WTC11 (cell line): ENCODE measurements around the gene CST6. TPM values are rescaled to one million over a fixed set of nuclear protein-coding genes. Genes with fewer than 3 reads are reported as not detected.

ENCODE experiments used
- ATAC-seq: fragments of 200-7000 bp; cut with Tn5 transposase; 2 replicates; pipeline ENCODE4 v1.10.0; 2021; ENCODE audit warnings: mild to moderate bottlenecking, moderate library complexity
- CTCF ChIA-PET: fragments of 300-600 bp; sonication (Branson Sonifier 250); formaldehyde crosslinking; loops from one replicate; lab custom pipeline; 2021; ENCODE audit warnings: antibody characterized with exemption; lab: Charles Lee
- POLR2A ChIA-PET: fragments of 350-600 bp; sonication (Branson Sonifier 250); formaldehyde crosslinking; loops from one replicate; lab custom pipeline; 2021; ENCODE audit warnings: antibody characterized with exemption; lab: Charles Lee
- DNase-seq: peaks from one replicate; pipeline ENCODE4 v3.0.0; 2021; ENCODE audit warnings: low spot score
- H3K27ac Mint-ChIP-seq: 2 replicates; pipeline ENCODE4 v1.8.0; 2021; ENCODE audit warnings: mixed read lengths
- H3K27me3 Mint-ChIP-seq: 2 replicates; pipeline ENCODE4 v1.8.0; 2021; ENCODE audit warnings: low read depth, mild to moderate bottlenecking, moderate library complexity, mixed read lengths
- H3K36me3 Mint-ChIP-seq: 2 replicates; pipeline ENCODE4 v1.8.0; 2021; ENCODE audit warnings: mixed read lengths
- H3K4me1 Mint-ChIP-seq: 2 replicates; pipeline ENCODE4 v1.8.0; 2022; ENCODE audit warnings: mixed read lengths
- H3K4me3 Mint-ChIP-seq: 2 replicates; pipeline ENCODE4 v1.8.0; 2021; ENCODE audit warnings: mild to moderate bottlenecking, moderate library complexity, mixed read lengths
- H3K9me3 Mint-ChIP-seq: 2 replicates; pipeline ENCODE4 v1.8.0; 2021; ENCODE audit warnings: mixed read lengths
- FOXP1 ChIP-seq: sonication (generic); formaldehyde crosslinking; IDR thresholded peaks from 2 replicates; pipeline ENCODE4 v1.8.0; 2022; ENCODE audit warnings: missing genetic modification reagents, mild to moderate bottlenecking, moderate library complexity, borderline replicate concordance
- IRF2 ChIP-seq: sonication (generic); formaldehyde crosslinking; IDR thresholded peaks from 2 replicates; pipeline ENCODE4 v1.8.0; 2022; ENCODE audit warnings: low read depth, missing genetic modification reagents, borderline replicate concordance
- JUN ChIP-seq: sonication (generic); formaldehyde crosslinking; IDR thresholded peaks from 2 replicates; pipeline ENCODE4 v1.8.0; 2023; ENCODE audit warnings: mild to moderate bottlenecking, missing genetic modification reagents
- MXD4 ChIP-seq: fragments of 250-450 bp; sonication (Bioruptor Pico); IDR thresholded peaks from 2 replicates; pipeline ENCODE4 v1.8.0; 2021; ENCODE audit warnings: mild to moderate bottlenecking, moderate library complexity, borderline replicate concordance
- NFATC4 ChIP-seq: fragments of 250-450 bp; sonication (Bioruptor Pico); IDR thresholded peaks from 2 replicates; pipeline ENCODE4 v1.9.0; 2021; ENCODE audit warnings: mild to moderate bottlenecking
- NR2C2 ChIP-seq: sonication (generic); formaldehyde crosslinking; IDR thresholded peaks from 2 replicates; pipeline ENCODE4 v1.8.0; 2022; ENCODE audit warnings: mild to moderate bottlenecking, missing genetic modification reagents
- NR3C1 ChIP-seq: sonication (generic); formaldehyde crosslinking; conservative IDR thresholded peaks from 2 replicates; pipeline ENCODE4 v1.8.1; 2023; ENCODE audit warnings: low read depth, mild to moderate bottlenecking, missing genetic modification reagents
- TCF7 ChIP-seq: sonication (generic); formaldehyde crosslinking; IDR thresholded peaks from 2 replicates; pipeline ENCODE4 v1.8.0; 2022; ENCODE audit warnings: mild to moderate bottlenecking, low read depth, missing genetic modification reagents, moderate library complexity
- TEAD1 ChIP-seq: sonication (generic); formaldehyde crosslinking; IDR thresholded peaks from 2 replicates; pipeline ENCODE4 v1.8.0; 2022; ENCODE audit warnings: mild to moderate bottlenecking, missing genetic modification reagents
- TP53 ChIP-seq: sonication (generic); formaldehyde crosslinking; IDR thresholded peaks from 2 replicates; pipeline ENCODE4 v1.8.1; 2023; ENCODE audit warnings: mild to moderate bottlenecking, missing genetic modification reagents
- ZNF232 ChIP-seq: sonication (generic); formaldehyde crosslinking; IDR thresholded peaks from 2 replicates; pipeline ENCODE4 v1.8.0; 2022; ENCODE audit warnings: mild to moderate bottlenecking, missing genetic modification reagents
- ZNF317 ChIP-seq: sonication (generic); formaldehyde crosslinking; IDR thresholded peaks from 2 replicates; pipeline ENCODE4 v1.8.1; 2023; ENCODE audit warnings: low read depth, mild to moderate bottlenecking, moderate library complexity, missing genetic modification reagents, borderline replicate concordance
- ZNF423 ChIP-seq: fragments of 250-450 bp; sonication (Bioruptor Pico); IDR thresholded peaks from 2 replicates; pipeline ENCODE4 v2.1.2; 2022; ENCODE audit warnings: mild to moderate bottlenecking, moderate library complexity
- total RNA-seq: library from RNA; stranded (reverse); gene quantifications from 3 replicates; pipeline ENCODE4 v1.2.3, GENCODE V29; 2021
- TF ChIP-seq, protein P1 (sequence below): fragments of 250-450 bp; sonication (Bioruptor Pico); IDR thresholded peaks from 2 replicates; pipeline ENCODE4 v1.9.0; 2021; ENCODE audit warnings: mild to moderate bottlenecking
- TF ChIP-seq, protein P2 (sequence below): sonication (generic); formaldehyde crosslinking; IDR thresholded peaks from 2 replicates; pipeline ENCODE4 v1.8.0; 2023; ENCODE audit warnings: missing genetic modification reagents, mild to moderate bottlenecking, borderline replicate concordance
- TF ChIP-seq, protein P3 (sequence below): sonication (generic); formaldehyde crosslinking; IDR thresholded peaks from 2 replicates; pipeline ENCODE4 v1.8.1; 2023; ENCODE audit warnings: mild to moderate bottlenecking, missing genetic modification reagents
- TF ChIP-seq, protein P4 (sequence below): fragments of 250-450 bp; sonication (Bioruptor Pico); IDR thresholded peaks from 2 replicates; pipeline ENCODE4 v2.1.2; 2022; ENCODE audit warnings: mild to moderate bottlenecking, moderate library complexity
- TF ChIP-seq, protein P5 (sequence below): sonication (generic); formaldehyde crosslinking; IDR thresholded peaks from 2 replicates; pipeline ENCODE4 v1.8.0; 2022; ENCODE audit warnings: mild to moderate bottlenecking, missing genetic modification reagents
- TF ChIP-seq, protein P6 (sequence below): sonication (generic); formaldehyde crosslinking; IDR thresholded peaks from 2 replicates; pipeline ENCODE4 v1.8.1; 2023; ENCODE audit warnings: mild to moderate bottlenecking, missing genetic modification reagents

The CST6 gene
- total RNA-seq, 1 experiment from 2014 or later, result 0.72 TPM

DNA sequence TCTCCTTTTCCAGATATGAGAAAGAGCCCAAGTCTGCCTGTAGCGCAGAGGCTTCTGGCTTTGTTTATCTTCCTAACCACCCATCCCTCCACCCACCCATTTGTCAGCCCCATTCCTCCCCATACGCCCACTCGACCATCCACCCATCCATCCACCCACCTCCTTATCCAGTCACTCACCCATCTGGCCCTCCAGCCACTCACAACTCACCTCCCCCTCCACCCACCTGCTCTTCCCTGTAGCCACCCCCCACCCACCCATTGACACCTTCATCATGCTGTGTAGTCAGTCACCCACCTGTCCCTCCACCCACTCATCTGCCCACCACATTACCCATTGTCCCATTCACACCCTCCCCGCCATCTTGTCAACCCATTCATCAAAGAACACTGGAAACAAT lies 5.5 kb downstream of the CST6 start (continued):
- TF ChIP-seq, protein P1, sequence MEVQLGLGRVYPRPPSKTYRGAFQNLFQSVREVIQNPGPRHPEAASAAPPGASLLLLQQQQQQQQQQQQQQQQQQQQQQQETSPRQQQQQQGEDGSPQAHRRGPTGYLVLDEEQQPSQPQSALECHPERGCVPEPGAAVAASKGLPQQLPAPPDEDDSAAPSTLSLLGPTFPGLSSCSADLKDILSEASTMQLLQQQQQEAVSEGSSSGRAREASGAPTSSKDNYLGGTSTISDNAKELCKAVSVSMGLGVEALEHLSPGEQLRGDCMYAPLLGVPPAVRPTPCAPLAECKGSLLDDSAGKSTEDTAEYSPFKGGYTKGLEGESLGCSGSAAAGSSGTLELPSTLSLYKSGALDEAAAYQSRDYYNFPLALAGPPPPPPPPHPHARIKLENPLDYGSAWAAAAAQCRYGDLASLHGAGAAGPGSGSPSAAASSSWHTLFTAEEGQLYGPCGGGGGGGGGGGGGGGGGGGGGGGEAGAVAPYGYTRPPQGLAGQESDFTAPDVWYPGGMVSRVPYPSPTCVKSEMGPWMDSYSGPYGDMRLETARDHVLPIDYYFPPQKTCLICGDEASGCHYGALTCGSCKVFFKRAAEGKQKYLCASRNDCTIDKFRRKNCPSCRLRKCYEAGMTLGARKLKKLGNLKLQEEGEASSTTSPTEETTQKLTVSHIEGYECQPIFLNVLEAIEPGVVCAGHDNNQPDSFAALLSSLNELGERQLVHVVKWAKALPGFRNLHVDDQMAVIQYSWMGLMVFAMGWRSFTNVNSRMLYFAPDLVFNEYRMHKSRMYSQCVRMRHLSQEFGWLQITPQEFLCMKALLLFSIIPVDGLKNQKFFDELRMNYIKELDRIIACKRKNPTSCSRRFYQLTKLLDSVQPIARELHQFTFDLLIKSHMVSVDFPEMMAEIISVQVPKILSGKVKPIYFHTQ (CRISPR knock-in tag), result no peak
- TF ChIP-seq NFATC4, result no peak

DNA sequence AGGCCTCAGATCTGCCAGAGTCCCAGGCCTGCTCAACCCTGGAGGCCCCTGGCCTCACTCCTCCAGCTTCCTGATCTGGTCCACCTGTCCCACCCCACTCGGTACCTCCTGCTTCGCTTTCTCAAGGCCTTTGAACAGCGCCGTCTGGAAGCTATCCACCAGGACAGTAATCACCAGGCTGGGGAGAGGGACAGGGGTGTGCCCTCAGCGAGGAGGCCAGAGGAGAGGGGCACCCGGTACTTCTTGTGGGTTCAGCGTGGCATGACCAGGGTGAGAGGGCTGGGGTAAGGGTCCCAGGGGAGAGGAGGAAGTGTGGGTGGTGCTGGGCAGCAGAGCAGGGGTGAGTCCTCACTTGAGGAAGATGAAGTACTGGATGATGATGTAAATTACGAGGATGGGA lies 8.4 kb downstream of the CST6 start:
- POLR2A ChIA-PET, result no interaction called here

More for the DNA sequence above, 8.4 kb downstream of the CST6 start:
- no peak overlapping the region for H3K27ac Mint-ChIP-seq
- ATAC-seq, result no peak
- no peaks in the 10 kb centered on the region for H3K4me1 Mint-ChIP-seq
- no peaks in the 10 kb centered on the region for H3K9me3 Mint-ChIP-seq
- CTCF ChIA-PET, result interaction anchor here (0.6 to 1.1 kb wide), 2 partner anchors 31 to 39 kb away, joined by 3 to 4 read pairs; no protein-coding TSS in a partner anchor
- peaks cover 29% of the 10 kb centered on the region for H3K27me3 Mint-ChIP-seq
- H3K4me3 Mint-ChIP-seq, result no peak overlapping the region
- TF ChIP-seq JUN (CRISPR knock-in tag) (no peak), FOXP1 (CRISPR knock-in tag) (no peak), TP53 (CRISPR knock-in tag) (no peak), TCF7 (CRISPR knock-in tag) (no peak), TEAD1 (no peak), IRF2 (no peak), MXD4 (CRISPR knock-in tag) (no peak), NR2C2 (no peak), ZNF317 (CRISPR knock-in tag) (no peak), ZNF423 (CRISPR knock-in tag) (no peak), NFATC4 (no peak), ZNF232 (CRISPR knock-in tag) (no peak), NR3C1 (no peak)
- TF ChIP-seq, protein P2, sequence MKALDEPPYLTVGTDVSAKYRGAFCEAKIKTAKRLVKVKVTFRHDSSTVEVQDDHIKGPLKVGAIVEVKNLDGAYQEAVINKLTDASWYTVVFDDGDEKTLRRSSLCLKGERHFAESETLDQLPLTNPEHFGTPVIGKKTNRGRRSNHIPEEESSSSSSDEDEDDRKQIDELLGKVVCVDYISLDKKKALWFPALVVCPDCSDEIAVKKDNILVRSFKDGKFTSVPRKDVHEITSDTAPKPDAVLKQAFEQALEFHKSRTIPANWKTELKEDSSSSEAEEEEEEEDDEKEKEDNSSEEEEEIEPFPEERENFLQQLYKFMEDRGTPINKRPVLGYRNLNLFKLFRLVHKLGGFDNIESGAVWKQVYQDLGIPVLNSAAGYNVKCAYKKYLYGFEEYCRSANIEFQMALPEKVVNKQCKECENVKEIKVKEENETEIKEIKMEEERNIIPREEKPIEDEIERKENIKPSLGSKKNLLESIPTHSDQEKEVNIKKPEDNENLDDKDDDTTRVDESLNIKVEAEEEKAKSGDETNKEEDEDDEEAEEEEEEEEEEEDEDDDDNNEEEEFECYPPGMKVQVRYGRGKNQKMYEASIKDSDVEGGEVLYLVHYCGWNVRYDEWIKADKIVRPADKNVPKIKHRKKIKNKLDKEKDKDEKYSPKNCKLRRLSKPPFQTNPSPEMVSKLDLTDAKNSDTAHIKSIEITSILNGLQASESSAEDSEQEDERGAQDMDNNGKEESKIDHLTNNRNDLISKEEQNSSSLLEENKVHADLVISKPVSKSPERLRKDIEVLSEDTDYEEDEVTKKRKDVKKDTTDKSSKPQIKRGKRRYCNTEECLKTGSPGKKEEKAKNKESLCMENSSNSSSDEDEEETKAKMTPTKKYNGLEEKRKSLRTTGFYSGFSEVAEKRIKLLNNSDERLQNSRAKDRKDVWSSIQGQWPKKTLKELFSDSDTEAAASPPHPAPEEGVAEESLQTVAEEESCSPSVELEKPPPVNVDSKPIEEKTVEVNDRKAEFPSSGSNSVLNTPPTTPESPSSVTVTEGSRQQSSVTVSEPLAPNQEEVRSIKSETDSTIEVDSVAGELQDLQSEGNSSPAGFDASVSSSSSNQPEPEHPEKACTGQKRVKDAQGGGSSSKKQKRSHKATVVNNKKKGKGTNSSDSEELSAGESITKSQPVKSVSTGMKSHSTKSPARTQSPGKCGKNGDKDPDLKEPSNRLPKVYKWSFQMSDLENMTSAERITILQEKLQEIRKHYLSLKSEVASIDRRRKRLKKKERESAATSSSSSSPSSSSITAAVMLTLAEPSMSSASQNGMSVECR (CRISPR knock-in tag), result no peak
- TF ChIP-seq, protein P3, sequence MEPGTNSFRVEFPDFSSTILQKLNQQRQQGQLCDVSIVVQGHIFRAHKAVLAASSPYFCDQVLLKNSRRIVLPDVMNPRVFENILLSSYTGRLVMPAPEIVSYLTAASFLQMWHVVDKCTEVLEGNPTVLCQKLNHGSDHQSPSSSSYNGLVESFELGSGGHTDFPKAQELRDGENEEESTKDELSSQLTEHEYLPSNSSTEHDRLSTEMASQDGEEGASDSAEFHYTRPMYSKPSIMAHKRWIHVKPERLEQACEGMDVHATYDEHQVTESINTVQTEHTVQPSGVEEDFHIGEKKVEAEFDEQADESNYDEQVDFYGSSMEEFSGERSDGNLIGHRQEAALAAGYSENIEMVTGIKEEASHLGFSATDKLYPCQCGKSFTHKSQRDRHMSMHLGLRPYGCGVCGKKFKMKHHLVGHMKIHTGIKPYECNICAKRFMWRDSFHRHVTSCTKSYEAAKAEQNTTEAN (CRISPR knock-in tag), result no peak
- TF ChIP-seq, protein P4, sequence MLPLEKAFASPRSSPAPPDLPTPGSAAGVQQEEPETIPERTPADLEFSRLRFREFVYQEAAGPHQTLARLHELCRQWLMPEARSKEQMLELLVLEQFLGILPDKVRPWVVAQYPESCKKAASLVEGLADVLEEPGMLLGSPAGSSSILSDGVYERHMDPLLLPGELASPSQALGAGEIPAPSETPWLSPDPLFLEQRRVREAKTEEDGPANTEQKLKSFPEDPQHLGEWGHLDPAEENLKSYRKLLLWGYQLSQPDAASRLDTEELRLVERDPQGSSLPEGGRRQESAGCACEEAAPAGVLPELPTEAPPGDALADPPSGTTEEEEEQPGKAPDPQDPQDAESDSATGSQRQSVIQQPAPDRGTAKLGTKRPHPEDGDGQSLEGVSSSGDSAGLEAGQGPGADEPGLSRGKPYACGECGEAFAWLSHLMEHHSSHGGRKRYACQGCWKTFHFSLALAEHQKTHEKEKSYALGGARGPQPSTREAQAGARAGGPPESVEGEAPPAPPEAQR (CRISPR knock-in tag), result no peak
- TF ChIP-seq, protein P5, sequence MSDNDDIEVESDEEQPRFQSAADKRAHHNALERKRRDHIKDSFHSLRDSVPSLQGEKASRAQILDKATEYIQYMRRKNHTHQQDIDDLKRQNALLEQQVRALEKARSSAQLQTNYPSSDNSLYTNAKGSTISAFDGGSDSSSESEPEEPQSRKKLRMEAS (CRISPR knock-in tag), result no peak
- TF ChIP-seq, protein P6, sequence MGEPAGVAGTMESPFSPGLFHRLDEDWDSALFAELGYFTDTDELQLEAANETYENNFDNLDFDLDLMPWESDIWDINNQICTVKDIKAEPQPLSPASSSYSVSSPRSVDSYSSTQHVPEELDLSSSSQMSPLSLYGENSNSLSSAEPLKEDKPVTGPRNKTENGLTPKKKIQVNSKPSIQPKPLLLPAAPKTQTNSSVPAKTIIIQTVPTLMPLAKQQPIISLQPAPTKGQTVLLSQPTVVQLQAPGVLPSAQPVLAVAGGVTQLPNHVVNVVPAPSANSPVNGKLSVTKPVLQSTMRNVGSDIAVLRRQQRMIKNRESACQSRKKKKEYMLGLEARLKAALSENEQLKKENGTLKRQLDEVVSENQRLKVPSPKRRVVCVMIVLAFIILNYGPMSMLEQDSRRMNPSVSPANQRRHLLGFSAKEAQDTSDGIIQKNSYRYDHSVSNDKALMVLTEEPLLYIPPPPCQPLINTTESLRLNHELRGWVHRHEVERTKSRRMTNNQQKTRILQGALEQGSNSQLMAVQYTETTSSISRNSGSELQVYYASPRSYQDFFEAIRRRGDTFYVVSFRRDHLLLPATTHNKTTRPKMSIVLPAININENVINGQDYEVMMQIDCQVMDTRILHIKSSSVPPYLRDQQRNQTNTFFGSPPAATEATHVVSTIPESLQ (CRISPR knock-in tag), result no peak
- TF ChIP-seq, protein P1 (CRISPR knock-in tag), result no peak
- H3K36me3 Mint-ChIP-seq, result no peaks in the 10 kb centered on the region
- no peak for DNase-seq
